HepG2 (cell line): ENCODE measurements around the gene KCTD6. TPM values are rescaled to one million over a fixed set of nuclear protein-coding genes. Genes with fewer than 3 reads are reported as not detected.

ENCODE experiments used
- SMC3 ChIP-seq: IDR thresholded peaks from 2 replicates; pipeline ENCODE4 v1.6.1; 2011; ENCODE audit warnings: low read length, improper control_type of control experiment
- SP2 ChIP-seq: sonication (generic); formaldehyde crosslinking; IDR thresholded peaks from 2 replicates; pipeline ENCODE4 v1.5.1; 2020; ENCODE audit warnings: mild to moderate bottlenecking, missing genetic modification reagents
- SP5 ChIP-seq: IDR thresholded peaks from 2 replicates; pipeline ENCODE4 v1.6.1; 2016; ENCODE audit warnings: low read depth, borderline replicate concordance
- TBL1XR1 ChIP-seq: fragments of 150-350 bp; IDR thresholded peaks from 2 replicates; pipeline ENCODE4 v1.6.1; 2014; ENCODE audit warnings: borderline replicate concordance, low read length; ENCODE audit not compliant: partially characterized antibody
- polyA plus RNA-seq, 8 experiments: library from polyadenylated mRNA; depleted of rRNA in 3 of 8; stranded (reverse) in 7 of 8; unstranded in 1 of 8; fragments of >200 nt; fragmentation: Illumina TruSeq in 4 of 8; extraction: Trizol in 4 of 8; gene quantifications; 2 replicates each; pipeline versions ENCODE4 v1.2.1 to v1.2.3, GENCODE V29; 2011 to 2016; ENCODE audit warnings: low read depth in 4 of 8, missing spikeins in 1 of 8, mixed read lengths in 1 of 8; ENCODE audit not compliant: insufficient read depth in 1 of 8
- total RNA-seq, 5 experiments: library from RNA; depleted of rRNA; stranded (reverse); fragments of >200 nt; fragmentation: Illumina TruSeq; extraction: Trizol; gene quantifications; 2 replicates each; pipeline ENCODE4 v1.2.3, GENCODE V29; 2016; ENCODE audit warnings: low read depth in 1 of 5
- TF ChIP-seq, protein P1 (sequence below): sonication (generic); formaldehyde crosslinking; IDR thresholded peaks from 2 replicates; pipeline ENCODE4 v1.4.0; 2020; ENCODE audit warnings: missing genetic modification reagents, mild to moderate bottlenecking, borderline replicate concordance
- TF ChIP-seq, protein P2 (sequence below), 2 experiments: sonication (generic) in 1 of 2; formaldehyde crosslinking in 1 of 2; IDR thresholded peaks; 2 replicates each; pipeline versions ENCODE4 v1.5.1 to v1.6.1; 2011 to 2020; ENCODE audit warnings: borderline replicate concordance in 1 of 2, low read depth in 1 of 2, low read length in 1 of 2, mild to moderate bottlenecking in 1 of 2, missing genetic modification reagents in 1 of 2, moderate library complexity in 1 of 2
- TF ChIP-seq, protein P3 (sequence below): IDR thresholded peaks from 2 replicates; pipeline ENCODE4 v1.6.1; 2012; ENCODE audit warnings: low read depth, low read length, improper control_type of control experiment
- TF ChIP-seq, protein P4 (sequence below): sonication (generic); formaldehyde crosslinking; IDR thresholded peaks from 2 replicates; pipeline ENCODE4 v1.8.1; 2023; ENCODE audit warnings: mild to moderate bottlenecking, missing genetic modification reagents
- TF ChIP-seq, protein P5 (sequence below): sonication (generic); formaldehyde crosslinking; IDR thresholded peaks from 2 replicates; pipeline ENCODE4 v1.4.0; 2020; ENCODE audit warnings: low read depth, missing genetic modification reagents
- TF ChIP-seq, protein P6 (sequence below): sonication (generic); formaldehyde crosslinking; IDR thresholded peaks from 2 replicates; pipeline ENCODE4 v1.4.0; 2020; ENCODE audit warnings: mild to moderate bottlenecking, missing genetic modification reagents

Gene KCTD6
- total and polyA plus RNA-seq, 2 of the 13 experiments (the other 11 are each of a cell fraction or from before 2014, with no cell fraction given), result 13.4 to 14.2 TPM

DNA sequence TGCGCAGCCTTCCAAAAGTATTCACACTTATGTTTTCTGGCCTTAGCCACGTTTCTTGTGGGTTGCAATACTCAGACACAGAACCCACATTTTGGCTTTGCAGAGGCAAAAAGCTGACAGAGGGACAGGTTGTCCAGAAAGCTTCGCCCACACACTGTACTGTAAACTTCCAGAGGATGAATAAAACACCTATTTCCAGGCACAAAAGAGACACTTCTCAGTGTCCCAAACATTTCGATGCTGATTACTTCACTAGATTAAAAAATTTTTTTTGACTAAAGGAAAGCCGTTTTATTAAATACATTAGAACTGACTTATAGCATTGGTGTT, 28.0 kb upstream of the KCTD6 start (continued):
- TF ChIP-seq, protein P1, sequence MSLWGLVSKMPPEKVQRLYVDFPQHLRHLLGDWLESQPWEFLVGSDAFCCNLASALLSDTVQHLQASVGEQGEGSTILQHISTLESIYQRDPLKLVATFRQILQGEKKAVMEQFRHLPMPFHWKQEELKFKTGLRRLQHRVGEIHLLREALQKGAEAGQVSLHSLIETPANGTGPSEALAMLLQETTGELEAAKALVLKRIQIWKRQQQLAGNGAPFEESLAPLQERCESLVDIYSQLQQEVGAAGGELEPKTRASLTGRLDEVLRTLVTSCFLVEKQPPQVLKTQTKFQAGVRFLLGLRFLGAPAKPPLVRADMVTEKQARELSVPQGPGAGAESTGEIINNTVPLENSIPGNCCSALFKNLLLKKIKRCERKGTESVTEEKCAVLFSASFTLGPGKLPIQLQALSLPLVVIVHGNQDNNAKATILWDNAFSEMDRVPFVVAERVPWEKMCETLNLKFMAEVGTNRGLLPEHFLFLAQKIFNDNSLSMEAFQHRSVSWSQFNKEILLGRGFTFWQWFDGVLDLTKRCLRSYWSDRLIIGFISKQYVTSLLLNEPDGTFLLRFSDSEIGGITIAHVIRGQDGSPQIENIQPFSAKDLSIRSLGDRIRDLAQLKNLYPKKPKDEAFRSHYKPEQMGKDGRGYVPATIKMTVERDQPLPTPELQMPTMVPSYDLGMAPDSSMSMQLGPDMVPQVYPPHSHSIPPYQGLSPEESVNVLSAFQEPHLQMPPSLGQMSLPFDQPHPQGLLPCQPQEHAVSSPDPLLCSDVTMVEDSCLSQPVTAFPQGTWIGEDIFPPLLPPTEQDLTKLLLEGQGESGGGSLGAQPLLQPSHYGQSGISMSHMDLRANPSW, result peak; percentile 11; the same call in 1 of the 2 replicates
- no peak for TF ChIP-seq SP2 (CRISPR knock-in tag)
- TF ChIP-seq, protein P2, sequence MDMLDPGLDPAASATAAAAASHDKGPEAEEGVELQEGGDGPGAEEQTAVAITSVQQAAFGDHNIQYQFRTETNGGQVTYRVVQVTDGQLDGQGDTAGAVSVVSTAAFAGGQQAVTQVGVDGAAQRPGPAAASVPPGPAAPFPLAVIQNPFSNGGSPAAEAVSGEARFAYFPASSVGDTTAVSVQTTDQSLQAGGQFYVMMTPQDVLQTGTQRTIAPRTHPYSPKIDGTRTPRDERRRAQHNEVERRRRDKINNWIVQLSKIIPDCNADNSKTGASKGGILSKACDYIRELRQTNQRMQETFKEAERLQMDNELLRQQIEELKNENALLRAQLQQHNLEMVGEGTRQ (IDR thresholded peaks at IDR 0.05; ENCODE audit: low read depth, low read length), result no peak
- TF ChIP-seq, protein P2 (CRISPR knock-in tag; IDR thresholded peaks at IDR 0.05; ENCODE audit: borderline replicate concordance), result peak; percentile 56; the same call in 1 of the 2 replicates
- TF ChIP-seq, protein P3, sequence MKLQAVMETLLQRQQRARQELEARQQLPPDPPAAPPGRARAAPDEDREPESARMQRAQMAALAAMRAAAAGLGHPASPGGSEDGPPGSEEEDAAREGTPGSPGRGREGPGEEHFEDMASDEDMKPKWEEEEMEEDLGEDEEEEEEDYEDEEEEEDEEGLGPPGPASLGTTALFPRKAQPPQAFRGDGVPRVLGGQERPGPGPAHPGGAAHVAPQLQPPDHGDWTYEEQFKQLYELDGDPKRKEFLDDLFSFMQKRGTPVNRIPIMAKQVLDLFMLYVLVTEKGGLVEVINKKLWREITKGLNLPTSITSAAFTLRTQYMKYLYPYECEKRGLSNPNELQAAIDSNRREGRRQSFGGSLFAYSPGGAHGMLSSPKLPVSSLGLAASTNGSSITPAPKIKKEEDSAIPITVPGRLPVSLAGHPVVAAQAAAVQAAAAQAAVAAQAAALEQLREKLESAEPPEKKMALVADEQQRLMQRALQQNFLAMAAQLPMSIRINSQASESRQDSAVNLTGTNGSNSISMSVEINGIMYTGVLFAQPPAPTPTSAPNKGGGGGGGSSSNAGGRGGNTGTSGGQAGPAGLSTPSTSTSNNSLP, result 0 out of 2 replicates have a peak, but pooled peaks have one; percentile 1
- TF ChIP-seq TBL1XR1, result no peak
- TF ChIP-seq, protein P4, sequence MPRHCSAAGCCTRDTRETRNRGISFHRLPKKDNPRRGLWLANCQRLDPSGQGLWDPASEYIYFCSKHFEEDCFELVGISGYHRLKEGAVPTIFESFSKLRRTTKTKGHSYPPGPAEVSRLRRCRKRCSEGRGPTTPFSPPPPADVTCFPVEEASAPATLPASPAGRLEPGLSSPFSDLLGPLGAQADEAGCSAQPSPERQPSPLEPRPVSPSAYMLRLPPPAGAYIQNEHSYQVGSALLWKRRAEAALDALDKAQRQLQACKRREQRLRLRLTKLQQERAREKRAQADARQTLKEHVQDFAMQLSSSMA (CRISPR knock-in tag), result no peak
- TF ChIP-seq, protein P5, sequence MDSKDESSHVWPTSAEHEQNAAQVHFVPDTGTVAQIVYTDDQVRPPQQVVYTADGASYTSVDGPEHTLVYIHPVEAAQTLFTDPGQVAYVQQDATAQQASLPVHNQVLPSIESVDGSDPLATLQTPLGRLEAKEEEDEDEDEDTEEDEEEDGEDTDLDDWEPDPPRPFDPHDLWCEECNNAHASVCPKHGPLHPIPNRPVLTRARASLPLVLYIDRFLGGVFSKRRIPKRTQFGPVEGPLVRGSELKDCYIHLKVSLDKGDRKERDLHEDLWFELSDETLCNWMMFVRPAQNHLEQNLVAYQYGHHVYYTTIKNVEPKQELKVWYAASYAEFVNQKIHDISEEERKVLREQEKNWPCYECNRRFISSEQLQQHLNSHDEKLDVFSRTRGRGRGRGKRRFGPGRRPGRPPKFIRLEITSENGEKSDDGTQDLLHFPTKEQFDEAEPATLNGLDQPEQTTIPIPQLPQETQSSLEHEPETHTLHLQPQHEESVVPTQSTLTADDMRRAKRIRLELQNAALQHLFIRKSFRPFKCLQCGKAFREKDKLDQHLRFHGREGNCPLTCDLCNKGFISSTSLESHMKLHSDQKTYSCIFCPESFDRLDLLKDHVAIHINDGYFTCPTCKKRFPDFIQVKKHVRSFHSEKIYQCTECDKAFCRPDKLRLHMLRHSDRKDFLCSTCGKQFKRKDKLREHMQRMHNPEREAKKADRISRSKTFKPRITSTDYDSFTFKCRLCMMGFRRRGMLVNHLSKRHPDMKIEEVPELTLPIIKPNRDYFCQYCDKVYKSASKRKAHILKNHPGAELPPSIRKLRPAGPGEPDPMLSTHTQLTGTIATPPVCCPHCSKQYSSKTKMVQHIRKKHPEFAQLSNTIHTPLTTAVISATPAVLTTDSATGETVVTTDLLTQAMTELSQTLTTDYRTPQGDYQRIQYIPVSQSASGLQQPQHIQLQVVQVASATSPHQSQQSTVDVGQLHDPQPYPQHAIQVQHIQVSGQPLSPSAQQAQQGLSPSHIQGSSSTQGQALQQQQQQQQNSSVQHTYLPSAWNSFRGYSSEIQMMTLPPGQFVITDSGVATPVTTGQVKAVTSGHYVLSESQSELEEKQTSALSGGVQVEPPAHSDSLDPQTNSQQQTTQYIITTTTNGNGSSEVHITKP (CRISPR knock-in tag), result no peak
- no peak for TF ChIP-seq SMC3
- TF ChIP-seq, protein P6, sequence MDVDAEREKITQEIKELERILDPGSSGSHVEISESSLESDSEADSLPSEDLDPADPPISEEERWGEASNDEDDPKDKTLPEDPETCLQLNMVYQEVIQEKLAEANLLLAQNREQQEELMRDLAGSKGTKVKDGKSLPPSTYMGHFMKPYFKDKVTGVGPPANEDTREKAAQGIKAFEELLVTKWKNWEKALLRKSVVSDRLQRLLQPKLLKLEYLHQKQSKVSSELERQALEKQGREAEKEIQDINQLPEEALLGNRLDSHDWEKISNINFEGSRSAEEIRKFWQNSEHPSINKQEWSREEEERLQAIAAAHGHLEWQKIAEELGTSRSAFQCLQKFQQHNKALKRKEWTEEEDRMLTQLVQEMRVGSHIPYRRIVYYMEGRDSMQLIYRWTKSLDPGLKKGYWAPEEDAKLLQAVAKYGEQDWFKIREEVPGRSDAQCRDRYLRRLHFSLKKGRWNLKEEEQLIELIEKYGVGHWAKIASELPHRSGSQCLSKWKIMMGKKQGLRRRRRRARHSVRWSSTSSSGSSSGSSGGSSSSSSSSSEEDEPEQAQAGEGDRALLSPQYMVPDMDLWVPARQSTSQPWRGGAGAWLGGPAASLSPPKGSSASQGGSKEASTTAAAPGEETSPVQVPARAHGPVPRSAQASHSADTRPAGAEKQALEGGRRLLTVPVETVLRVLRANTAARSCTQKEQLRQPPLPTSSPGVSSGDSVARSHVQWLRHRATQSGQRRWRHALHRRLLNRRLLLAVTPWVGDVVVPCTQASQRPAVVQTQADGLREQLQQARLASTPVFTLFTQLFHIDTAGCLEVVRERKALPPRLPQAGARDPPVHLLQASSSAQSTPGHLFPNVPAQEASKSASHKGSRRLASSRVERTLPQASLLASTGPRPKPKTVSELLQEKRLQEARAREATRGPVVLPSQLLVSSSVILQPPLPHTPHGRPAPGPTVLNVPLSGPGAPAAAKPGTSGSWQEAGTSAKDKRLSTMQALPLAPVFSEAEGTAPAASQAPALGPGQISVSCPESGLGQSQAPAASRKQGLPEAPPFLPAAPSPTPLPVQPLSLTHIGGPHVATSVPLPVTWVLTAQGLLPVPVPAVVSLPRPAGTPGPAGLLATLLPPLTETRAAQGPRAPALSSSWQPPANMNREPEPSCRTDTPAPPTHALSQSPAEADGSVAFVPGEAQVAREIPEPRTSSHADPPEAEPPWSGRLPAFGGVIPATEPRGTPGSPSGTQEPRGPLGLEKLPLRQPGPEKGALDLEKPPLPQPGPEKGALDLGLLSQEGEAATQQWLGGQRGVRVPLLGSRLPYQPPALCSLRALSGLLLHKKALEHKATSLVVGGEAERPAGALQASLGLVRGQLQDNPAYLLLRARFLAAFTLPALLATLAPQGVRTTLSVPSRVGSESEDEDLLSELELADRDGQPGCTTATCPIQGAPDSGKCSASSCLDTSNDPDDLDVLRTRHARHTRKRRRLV (CRISPR knock-in tag), result no peak
- no peak for TF ChIP-seq SP5
